Activated naive CD4-positive, alpha-beta T cell treated with Interleukin-2 at 50 U/mL for 16 hours (primary cell): Measurements from ENCODE around the gene BRAF.
"Not testable (repeated sequence)": the region's sequence is repeated elsewhere in the genome, so short reads cannot be mapped to it uniquely, and the experiment has no call there.

Experiments
- DNase-seq: peaks from one replicate; pipeline ENCODE4 v3.0.0-alpha.2; 2020

The BRAF gene

GRCh38 chr7:140767418-140767817 lies 157.3 kb downstream of the BRAF start:
- DNase-seq = no peak

- not testable (repeated sequence) for DNase-seq
These were observed 159.3 kb downstream of the BRAF start for GRCh38 chr7:140765441-140765840.

GRCh38 chr7:140763166-140763565 lies 161.6 kb downstream of the BRAF start:
- DNase-seq = not testable (repeated sequence)

- not testable (repeated sequence) for DNase-seq
These were observed 163.4 kb downstream of the BRAF start for GRCh38 chr7:140761375-140761774.

- no peak for DNase-seq
These were observed 170.2 kb downstream of the BRAF start for GRCh38 chr7:140754506-140754905.

DNA sequence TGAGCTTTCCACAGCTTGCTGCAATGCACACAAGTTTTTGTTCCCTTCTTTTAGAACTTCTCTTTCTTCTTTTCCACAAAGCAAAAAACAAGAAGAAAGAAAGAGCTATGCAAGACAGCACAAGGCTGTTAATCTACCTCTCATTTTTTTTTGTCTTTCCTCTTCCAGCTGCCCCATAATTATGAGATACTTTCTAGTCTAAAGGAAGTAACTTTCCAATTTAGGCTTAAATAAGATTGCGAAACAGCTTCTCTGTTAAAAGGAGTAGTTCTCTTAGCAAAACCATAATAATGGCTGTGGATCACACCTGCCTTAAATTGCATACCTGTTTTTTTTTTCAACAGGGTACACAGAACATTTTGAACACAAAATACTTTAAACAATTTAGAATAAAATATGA lies 172.2 kb downstream of the BRAF start:
- no peak for DNase-seq

DNA sequence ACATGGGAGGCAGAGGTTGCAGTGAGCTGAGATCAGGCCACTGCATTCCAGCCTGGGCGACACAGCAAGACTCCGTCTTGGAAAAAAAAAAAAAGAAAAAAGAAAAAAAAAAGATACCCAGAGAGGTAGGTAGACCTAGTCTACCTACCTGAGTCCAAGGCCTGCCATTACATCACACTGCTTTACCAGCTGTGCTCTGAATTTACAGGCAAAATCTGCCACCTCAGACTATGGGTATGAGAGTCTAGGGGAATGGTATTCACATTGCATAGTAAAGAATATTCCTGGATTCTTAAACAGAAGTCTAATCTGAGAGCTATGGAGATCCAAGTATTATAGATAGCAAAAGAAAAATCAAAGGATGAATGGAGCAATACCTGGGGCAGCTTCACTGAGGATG lies 178.0 kb downstream of the BRAF start:
- DNase-seq = no peak

DNA sequence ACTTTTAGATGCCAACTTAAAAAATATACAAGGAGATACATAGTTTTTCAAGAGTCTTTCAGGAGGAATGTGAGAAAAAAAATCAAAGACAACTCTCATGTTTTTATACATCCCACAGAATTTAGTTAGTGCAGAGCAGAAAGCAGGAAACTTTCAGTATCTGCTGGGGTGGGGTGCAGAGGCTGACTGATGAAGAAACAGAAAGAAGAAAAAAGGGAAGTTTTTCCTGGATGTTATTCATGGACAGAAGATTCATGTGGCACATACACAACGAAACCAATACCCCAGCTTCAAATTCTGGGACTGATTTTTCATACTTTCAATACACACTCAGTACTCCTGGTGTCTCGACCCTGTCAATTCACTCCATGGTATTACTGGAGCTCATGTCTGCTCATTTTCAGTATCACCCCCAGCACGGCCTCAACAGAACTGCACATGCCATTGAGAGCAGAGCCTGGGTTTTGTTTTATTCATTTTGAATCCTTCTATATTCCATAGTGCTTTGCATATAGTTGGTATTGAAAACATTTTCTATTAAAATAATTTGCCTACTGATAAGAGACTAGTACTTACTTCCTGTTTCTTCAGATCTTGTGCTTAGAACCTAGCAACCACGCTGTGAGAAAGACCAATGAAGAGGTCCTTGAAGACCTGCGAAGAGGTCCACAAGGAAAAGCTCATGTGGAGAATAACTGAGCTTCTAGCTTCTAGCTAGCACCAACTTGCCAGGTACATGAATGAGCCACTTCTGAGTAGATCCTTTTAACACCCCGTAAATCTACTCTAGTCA lies 179.3 kb downstream of the BRAF start:
- no peak for DNase-seq

GRCh38 chr7:140744005-140744404 lies 180.7 kb downstream of the BRAF start:
- no peak for DNase-seq

DNA sequence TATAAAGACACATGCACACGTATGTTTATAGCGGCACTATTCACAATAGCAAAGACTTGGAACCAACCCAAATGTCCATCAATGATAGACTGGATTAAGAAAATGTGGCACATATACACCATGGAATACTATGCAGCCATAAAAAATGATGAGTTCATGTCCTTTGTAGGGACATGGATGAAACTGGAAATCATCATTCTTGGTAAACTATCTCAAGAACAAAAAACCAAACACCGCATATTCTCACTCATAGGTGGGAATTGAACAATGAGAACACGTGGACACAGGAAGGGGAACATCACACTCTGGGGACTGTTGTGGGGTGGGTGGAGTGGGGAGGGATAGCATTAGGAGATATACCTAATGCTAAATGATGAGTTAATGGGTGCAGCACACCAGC lies 181.5 kb downstream of the BRAF start:
- not testable (repeated sequence) for DNase-seq

DNA sequence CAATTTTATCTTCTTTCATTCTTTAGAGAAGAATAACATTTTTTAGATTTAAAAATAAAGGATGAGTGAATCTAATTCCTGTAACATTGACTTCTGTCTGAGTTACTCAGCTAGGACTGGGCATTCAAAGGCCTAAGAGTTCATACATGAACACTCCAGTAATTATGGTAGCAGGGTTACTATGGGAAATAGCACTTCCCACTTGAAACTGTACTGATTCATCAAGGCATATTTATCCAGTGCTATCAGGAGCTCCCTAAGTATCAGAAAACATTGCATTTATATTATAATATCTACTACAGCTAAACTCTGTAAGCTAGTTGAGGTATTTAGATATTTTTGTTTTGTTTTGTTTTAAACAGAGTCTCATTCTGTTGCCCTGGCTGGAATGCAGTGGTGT lies 186.4 kb downstream of the BRAF start:
- DNase-seq = no peak

- no peak for DNase-seq
These were observed 190.0 kb downstream of the BRAF start for GRCh38 chr7:140734729-140735128.

GRCh38 chr7:140734096-140734495 lies 190.6 kb downstream of the BRAF start:
- no peak for DNase-seq

- no peak for DNase-seq
These were observed 192.3 kb downstream of the BRAF start for GRCh38 chr7:140732416-140732815.

GRCh38 chr7:140726281-140726680 lies 198.4 kb downstream of the BRAF start:
- no peak for DNase-seq

GRCh38 chr7:140724706-140725105 lies 200.0 kb downstream of the BRAF start:
- DNase-seq = no peak

- DNase-seq = no peak
These were observed 201.2 kb downstream of the BRAF start for GRCh38 chr7:140723574-140723973.

DNA sequence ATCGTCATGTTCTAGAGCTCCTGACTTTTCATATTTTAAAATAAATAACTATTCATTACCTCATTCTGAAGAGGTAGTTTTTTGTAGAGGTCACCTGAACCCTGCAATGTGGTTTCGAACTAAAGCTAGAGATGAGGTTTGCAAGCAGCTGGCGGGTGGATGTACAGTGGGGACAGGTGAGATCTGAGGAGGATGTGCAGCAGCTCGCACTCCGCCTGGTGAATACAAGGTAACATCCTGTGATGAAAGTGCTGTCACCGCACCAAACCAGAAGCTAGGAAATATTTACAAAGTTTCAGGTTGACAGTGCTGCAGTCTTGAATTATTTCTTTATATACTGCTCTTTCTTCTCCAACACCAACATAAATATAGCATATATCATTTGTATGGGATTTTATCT lies 201.7 kb downstream of the BRAF start:
- DNase-seq = peak; percentile 10

DNA sequence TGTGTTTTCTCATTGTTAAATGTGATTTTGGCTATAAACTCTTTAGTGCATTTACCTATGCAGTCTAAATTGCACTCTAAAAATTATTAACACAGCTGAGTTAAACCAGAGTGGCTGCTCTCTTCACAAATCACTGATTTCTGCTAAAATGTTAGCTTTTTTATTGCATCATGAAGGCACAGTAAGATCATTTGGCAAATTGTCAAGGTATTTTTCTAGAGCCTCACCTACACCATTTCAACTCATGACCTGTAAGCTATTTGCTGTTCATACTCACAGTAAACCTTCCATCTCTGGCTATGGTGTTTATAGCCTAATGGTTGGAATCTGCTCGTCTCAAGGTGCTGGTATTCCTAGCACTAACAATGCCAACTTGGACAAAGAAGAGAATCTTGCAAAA lies 202.5 kb downstream of the BRAF start:
- no peak for DNase-seq

DNA sequence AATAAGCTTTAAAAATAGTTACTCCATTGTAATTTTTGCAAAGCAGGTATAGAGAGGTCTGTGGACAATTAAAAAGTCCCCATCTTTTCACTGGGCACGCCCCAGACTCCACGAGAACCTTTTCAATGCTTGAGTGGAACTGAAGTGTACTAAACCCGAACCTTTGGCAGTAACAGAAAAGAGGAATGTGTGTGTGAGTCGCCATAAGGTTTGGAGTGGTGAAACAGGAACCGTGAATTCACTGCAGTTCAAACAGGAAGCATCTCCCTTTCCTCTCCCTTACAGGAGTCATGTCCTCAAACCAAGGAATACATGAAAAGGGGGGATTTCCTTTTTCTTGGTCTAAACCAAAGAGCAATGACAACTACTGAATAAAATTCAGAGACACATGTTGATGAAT lies 205.0 kb downstream of the BRAF start:
- DNase-seq = no peak

DNA sequence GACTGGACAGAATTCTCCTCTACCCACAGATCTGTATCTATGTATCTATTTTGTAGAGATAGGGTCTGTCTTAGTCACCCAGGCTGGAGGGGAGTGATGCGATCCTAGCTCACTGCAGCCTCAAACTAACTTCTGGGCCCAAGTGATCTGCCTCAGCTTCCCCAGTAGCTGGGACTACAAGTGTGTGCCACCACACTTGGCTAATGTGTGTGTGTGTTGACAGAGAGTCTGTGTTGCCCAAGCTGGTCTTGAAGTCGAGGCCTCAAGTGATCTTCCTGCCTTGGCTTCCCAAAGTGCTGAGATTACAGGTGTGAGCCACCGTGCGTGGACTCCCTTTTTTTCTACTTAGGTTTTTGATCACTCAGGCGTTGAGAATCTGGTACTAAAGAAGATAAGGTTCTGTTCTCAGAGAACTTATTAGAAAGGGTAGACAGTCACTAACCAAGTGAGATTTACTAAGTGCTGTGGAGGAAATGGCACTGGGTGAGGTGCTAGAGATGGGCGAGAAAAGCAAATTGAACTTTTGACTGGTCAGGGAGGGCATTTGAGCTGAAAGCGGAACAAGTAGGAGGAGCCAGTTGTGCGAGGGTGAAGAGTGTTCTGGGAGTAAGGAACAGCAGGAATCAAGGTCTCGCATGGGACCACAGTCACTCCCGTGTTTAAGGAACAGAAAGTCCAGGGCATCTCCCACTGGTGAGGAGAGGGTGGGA lies 210.2 kb downstream of the BRAF start:
- DNase-seq = no peak

- DNase-seq = not testable (repeated sequence)
These were observed 212.3 kb downstream of the BRAF start for GRCh38 chr7:140712392-140712791.

GRCh38 chr7:140708764-140709163 lies 216.0 kb downstream of the BRAF start:
- not testable (repeated sequence) for DNase-seq

DNA sequence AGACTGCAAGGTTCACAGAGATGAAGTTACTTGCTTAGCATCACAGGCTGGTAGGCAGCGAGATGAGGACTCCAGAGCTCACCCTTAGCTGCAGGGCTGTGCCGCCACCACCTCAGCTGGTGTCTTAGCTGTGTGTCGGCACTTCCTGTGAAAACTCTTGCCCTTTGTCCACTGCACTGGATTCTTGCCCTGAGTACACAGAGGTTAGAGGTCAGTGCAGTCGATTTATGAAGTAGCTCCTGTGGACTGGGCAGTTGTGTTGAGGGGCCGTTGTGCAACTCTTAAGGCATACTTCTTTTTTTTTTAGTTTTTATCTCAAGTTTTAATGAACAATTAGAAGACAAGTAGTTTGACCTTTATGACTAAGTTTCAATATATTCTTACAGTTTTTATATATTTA lies 217.6 kb downstream of the BRAF start:
- DNase-seq = no peak

GRCh38 chr7:140704205-140704604 lies 220.5 kb downstream of the BRAF start:
- DNase-seq = no peak
